NOMO-1 treated with DMSO at 0.1 percent for 48 hours (cell line): ENCODE measurements around the gene PDK3.
A peak's percentile ranks its signal among the peaks of the same experiment; 100 is the strongest.

Experiments used
- DNase-seq: peaks from one replicate; lab custom pipeline; 2025; ENCODE audit not compliant: unreplicated experiment; lab: John Stamatoyannopoulos, UW

PDK3 gene

GRCh38 chrX:24550166-24550565 lies 85.1 kb downstream of the PDK3 start:
- no peak for DNase-seq

- DNase-seq: no peak
These were observed 87.9 kb downstream of the PDK3 start for GRCh38 chrX:24553011-24553410.

- peak; percentile 22 for DNase-seq
These were observed 96.0 kb downstream of the PDK3 start for GRCh38 chrX:24561121-24561520.

GRCh38 chrX:24563291-24564010 lies 98.4 kb downstream of the PDK3 start:
- DNase-seq: no peak

GRCh38 chrX:24566240-24566639 lies 101.2 kb downstream of the PDK3 start:
- no peak for DNase-seq

- DNase-seq: no peak
These were observed 102.1 kb downstream of the PDK3 start for GRCh38 chrX:24567169-24567568.

- peak; percentile 2 for DNase-seq
These were observed 109.7 kb downstream of the PDK3 start for GRCh38 chrX:24574743-24575142.

GRCh38 chrX:24575496-24575895 lies 110.4 kb downstream of the PDK3 start:
- no peak for DNase-seq

- no peak for DNase-seq
These were observed 112.0 kb downstream of the PDK3 start for GRCh38 chrX:24577091-24577490.
